Glomerular visceral epithelial cell (primary cell): ENCODE results near the gene CHD2.
A peak's percentile ranks its signal among the peaks of the same experiment; 100 is the strongest.

ENCODE experiments used
- DNase-seq: peaks from one replicate; pipeline ENCODE4 v3.0.0-alpha.2; 2016; ENCODE audit errors: extremely low spot score

The CHD2 gene

DNA sequence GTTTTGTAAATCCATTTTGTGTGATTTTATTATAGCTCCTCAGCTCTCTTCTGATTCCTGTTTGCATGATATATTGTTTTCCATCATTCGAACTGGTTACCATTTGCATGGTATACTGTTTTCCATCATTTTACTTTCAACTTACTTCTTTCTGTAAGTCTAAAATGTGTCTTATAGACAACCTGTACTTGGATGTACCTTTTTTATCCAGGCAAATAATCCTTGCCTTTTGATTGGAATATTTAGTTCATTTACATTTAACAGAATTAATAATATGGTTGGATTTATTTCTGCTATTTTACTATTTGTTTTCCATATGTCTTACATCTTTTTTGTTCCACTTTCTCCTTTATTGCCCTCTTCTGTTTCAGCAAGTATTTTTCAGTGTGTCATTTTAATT lies 62.8 kb downstream of the CHD2 start:
- no peak for DNase-seq

- no peak for DNase-seq
Measured at GRCh38 chr15:92963794-92964193, 63.7 kb downstream of the CHD2 start.

DNA sequence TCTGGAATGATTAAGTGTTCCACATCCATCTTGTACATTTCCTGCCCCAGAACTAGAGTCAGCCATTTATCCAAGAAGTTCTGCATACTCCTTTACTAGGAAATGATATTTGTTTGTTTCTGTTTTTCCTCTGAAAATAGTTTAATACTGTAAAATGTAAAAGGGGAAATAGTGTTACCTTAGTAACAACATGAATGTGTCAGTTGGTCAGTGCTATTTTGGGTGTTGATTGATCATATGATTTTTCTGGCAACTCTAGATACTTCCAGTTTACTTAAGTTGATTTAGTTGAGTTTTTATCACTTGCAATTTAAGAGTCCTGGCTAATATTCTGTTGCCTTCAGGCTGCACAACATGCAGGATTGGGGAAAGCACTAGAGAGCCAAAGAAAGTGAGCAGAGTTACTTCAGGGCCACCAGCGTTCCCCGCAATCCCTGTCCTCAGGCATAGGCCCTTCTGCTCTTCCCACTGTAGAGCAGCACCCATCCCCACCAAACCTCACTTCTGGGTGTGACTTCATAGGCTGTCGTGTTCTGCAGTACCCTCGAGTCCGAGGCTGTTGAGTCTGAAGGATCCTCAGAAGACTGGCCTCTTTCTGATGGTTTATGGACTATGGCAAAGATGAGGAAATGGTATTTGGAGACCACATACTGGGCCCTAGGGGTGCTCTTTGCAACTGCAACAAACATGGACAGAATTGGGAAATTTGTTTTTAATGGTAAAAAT lies 69.0 kb downstream of the CHD2 start:
- no peak for DNase-seq

- DNase-seq = no peak
Measured at GRCh38 chr15:92970656-92971055, 70.5 kb downstream of the CHD2 start.

DNA sequence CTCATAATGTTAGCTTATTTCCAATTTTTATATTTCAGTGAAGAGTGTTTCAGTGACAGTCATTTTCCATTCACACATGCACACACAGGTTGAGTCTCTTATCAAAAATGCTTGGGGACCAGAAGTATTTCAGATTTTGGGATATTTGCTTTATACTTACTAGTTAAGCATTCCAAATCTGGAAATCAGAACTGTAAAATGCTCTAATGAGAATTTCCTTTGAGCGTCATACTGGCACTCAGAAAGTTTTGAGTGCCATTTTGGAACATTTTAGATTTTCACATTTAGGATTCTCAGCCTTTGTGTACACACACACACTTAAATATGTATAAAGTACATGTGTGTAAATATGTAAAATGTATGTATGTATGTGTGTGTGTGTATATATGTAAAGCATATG lies 71.0 kb downstream of the CHD2 start:
- DNase-seq = no peak

GRCh38 chr15:92971713-92972112 lies 71.6 kb downstream of the CHD2 start:
- no peak for DNase-seq

DNA sequence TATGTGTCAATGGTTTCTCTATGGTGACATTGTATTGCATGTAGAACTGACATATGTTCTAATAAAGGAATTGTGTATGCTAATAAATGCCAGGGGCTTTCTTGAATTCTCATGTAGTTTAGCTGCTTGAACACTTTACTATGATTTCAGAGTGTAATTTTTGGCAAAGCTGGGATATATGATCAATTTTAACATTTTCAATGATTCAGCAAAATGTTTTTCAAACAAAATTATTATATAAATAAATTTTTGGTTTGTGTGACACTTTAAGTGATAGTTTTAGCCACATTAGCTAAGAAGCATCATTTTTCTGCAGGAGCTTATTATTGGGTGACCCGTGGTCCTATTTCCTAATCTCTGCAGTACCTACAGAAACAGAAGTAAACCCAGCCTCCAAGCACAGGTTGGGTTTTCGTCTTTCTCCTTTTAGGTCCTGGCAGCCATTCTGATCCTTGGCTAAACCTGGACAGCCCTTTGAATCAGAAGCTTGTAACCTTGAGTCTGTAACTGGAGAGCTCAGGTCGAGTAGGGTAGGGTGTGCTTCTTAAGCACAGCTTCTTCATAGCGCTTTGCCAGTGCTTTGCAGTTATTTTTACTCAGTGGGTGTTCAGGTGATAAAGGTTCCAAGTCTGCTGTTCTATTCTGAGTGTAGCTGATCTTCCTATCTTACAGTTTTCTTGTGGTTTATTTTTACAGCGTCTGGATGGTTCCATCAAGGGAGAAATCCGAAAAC lies 74.2 kb downstream of the CHD2 start:
- DNase-seq = no peak

GRCh38 chr15:92979011-92979701 lies 79.0 kb downstream of the CHD2 start:
- DNase-seq = no peak

DNA sequence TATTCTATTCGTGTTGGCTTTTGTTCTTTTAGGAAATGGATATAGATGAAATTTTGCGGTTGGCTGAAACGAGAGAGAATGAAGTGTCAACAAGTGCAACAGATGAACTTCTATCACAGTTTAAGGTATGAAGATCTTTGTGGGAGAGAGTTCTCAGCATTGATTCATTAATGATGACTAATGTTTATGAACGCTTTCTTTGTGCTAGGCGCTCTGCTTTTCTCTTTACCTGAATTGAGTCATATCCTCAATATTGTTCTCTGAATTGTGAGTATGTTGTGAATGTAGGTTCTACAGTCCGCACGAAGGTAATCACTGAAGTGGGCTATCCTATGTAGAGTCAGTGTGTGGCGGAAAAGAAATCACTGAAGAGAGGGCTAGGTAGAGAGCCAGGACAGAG lies 81.2 kb downstream of the CHD2 start:
- DNase-seq = no peak

- DNase-seq = no peak
Measured at GRCh38 chr15:92984161-92984560, 84.0 kb downstream of the CHD2 start.

DNA sequence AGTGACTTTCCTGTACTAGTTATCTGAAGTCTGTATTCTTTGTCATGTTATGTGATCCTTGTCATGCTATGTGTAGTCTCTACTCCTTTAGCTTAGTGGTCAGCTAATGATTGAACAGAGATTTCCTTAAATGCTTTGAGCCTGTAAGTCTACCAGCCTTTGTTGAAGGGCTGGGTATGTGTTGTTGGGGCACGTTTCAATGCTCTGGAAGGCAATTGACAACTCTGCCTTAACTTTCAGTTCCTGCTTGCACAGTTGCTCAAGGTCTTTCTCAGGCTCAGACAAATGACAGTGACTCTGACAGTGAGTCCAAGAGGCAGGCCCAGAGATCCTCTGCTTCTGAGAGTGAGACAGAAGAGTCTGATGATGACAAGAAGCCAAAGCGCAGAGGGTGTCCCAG lies 89.3 kb downstream of the CHD2 start:
- DNase-seq = no peak

DNA sequence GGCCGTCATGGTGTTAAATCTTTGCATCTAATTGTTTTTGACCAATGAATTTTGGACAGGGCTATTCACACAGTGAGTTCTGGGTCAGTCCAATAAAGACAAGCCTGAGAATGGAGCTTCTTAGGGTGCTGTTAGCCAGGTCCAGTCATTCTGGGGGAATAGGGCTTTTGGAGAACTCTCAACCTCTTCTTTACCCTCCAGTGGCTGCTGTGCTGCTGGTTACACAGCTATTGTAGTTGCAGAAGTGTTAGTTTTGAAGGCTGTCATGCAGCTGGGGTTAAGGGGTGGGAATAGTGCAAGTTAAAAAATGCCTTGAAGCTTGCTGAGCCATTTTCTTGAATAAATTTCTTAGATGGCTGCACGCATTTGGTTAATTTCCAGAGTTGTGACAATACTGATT lies 89.9 kb downstream of the CHD2 start:
- DNase-seq = no peak

GRCh38 chr15:92992720-92993119 lies 92.6 kb downstream of the CHD2 start:
- DNase-seq = no peak

DNA sequence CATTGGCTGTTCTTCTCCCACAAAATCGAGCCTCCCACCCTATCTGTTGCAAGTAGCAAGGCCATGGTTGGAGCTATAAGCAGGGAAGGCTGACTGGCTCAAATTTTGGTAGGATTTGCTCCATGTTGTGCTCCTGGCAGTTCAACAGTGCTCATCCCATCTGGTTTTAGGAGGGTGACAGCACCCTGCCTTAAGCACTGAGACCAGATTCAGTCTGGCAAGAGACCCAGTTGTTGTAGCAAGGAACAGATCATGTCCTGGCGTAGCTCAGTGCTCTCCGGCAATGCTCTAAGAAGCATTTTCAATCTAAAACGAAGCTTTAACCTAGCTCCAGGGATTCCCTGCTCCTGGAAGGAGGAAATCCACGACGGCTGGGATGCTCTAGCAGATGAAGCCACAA lies 97.7 kb downstream of the CHD2 start:
- DNase-seq = no peak

- no peak for DNase-seq
Measured at GRCh38 chr15:93001156-93001555, 101.0 kb downstream of the CHD2 start.

GRCh38 chr15:93001881-93002280 lies 101.8 kb downstream of the CHD2 start:
- no peak for DNase-seq

DNA sequence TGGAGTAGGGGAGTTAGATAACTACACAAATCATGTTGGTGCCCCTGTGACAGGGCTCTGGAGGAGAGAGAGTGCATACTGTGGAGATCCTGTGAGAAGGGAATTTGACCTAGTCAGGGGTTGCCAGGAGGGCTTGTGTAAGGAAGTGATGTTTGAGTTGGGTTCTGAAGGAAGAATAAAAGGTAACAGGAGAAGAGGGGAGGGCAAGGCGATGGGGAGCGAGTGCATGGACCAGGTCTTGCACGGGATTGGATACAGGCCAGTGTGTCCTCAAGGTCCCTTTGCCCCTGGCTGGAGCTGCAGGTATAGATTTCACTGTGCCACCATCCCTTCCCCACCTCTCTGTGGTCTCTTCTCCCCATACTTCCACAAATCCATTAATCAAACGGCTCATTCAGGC lies 105.0 kb downstream of the CHD2 start:
- DNase-seq = no peak

DNA sequence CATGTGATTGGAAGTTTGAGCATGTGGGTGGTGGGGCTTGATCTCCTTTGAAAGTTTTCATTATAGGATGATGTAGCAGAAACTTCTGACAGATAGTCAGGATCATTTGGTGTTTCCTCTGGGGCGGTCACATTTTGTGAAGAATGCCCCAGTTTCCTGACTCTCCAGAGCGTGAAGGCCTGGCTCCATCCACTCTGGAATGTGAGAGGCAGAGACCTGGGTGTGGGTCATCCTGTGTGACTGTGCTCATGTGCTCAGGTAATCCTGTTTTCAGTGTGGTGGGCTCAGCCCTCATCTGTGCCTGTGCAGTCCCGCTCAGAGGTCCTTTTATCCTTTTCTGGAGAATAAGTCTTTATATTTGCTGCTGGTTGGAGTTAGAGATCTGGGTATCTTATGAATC lies 107.9 kb downstream of the CHD2 start:
- no peak for DNase-seq

DNA sequence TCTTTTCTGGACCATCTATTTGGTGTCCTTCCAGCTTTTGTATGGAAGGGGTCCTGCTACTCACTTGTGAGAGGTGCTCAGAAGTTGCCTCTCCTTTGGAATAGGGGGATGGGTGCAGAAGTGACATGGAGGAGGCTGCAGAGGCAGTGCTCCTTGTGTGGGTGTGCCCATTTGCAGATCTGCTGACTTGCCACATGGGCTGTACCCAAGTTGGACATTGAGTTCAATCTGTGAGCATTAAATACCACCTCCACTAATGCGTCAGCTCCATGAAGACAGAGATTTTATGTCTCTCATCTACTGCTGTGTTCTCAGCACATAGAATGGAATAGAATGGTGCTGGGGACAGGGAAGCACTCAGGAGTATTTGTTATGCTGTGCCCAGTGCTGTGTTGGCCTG lies 112.7 kb downstream of the CHD2 start:
- no peak for DNase-seq

DNA sequence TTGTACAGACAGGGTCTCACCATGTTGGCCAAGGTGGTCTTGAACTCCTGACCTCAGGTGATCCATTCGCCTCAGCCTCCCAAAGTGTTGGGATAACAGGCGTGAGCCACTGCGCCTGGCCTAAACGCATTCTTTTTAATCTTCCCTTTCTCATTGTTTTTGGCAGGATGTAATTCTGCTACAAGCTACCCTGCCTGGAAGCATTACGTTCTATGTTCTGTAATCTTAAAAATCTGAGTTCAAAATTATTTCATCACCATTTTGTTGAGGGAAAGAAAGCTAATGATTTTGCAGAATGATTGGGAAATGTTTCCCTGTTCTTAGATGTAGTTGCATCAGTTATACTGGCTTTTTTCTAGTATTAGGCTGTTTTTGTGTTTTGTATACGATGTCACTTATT lies 117.4 kb downstream of the CHD2 start:
- no peak for DNase-seq

- DNase-seq = peak; percentile 12
Measured at GRCh38 chr15:93018574-93018973, 118.5 kb downstream of the CHD2 start.

DNA sequence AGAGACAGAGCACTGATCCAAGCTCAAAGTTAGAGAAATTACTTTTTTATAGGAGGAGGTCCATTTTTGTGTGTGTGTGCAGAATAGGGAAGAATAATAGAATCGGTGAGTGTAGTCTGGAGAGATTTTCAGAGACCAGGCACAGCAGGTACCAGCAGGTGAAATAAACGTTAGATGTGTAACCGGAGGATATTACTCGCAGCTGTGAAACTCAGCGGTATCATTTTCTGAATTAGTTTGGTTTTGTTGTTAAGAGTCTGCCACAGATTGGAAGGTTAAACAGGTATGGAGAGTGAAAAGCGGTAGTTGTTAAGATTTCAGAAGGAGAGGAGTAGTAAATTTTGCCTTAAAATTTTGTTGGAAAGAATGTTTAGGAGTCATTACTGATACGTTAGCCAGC lies 119.0 kb downstream of the CHD2 start:
- no peak for DNase-seq

GRCh38 chr15:93019971-93020370 lies 119.8 kb downstream of the CHD2 start:
- no peak for DNase-seq
